Kidney (tissue), 14 donors: Measurements from ENCODE around the gene L1TD1. TPM values are rescaled to one million over a fixed set of nuclear protein-coding genes. Genes with fewer than 3 reads are reported as not detected.

Experiments
- DNase-seq, 5 donors: peaks; one replicate each; pipeline ENCODE4 v3.0.0-alpha.2; 2013 to 2020
- FAIRE-seq: peaks from 2 replicates; lab custom pipeline; 2012; peaks lifted over from hg19 to GRCh38; lab: Jason Lieb, UNC
- H3K27ac ChIP-seq, 2 donors: one replicate each; pipeline ENCODE4 v1.7.0; 2013; ENCODE audit warnings: low read depth in 2 of 2, low read length in 2 of 2, inconsistent platforms in 1 of 2
- H3K27me3 ChIP-seq: one replicate; pipeline ENCODE4 v1.7.1; 2013; ENCODE audit warnings: low read length, inconsistent platforms; ENCODE audit not compliant: control insufficient read depth, insufficient read depth
- H3K36me3 ChIP-seq, 3 donors: one replicate each; pipeline versions ENCODE4 v1.7.0 to v1.7.1; 2013; ENCODE audit warnings: low read length in 3 of 3, control low read depth in 1 of 3, inconsistent platforms in 1 of 3; ENCODE audit not compliant: insufficient read depth in 3 of 3, control insufficient read depth in 2 of 3
- H3K4me1 ChIP-seq, 3 donors: one replicate each; pipeline versions ENCODE4 v1.7.0 to v1.7.1; 2013; ENCODE audit warnings: low read length in 3 of 3, inconsistent platforms in 1 of 3, low read depth in 1 of 3; ENCODE audit not compliant: control insufficient read depth in 2 of 3, insufficient read depth in 2 of 3
- H3K4me3 ChIP-seq, 3 donors: one replicate each; pipeline versions ENCODE4 v1.7.0 to v1.8.1; 2013; ENCODE audit warnings: low read length in 3 of 3, control low read depth in 1 of 3, inconsistent platforms in 1 of 3
- H3K9ac ChIP-seq, 3 donors: one replicate each; pipeline versions ENCODE4 v1.7.0 to v1.7.1; 2013; ENCODE audit warnings: low read length in 3 of 3, control low read depth in 1 of 3, inconsistent platforms in 1 of 3
- H3K9me3 ChIP-seq, 3 donors: one replicate each; pipeline versions ENCODE4 v1.7.0 to v1.7.1; 2013; ENCODE audit warnings: low read length in 3 of 3, control low read depth in 1 of 3, inconsistent platforms in 1 of 3; ENCODE audit not compliant: control insufficient read depth in 2 of 3, insufficient read depth in 1 of 3
- CTCF ChIP-seq: IDR thresholded peaks from 3 replicates; pipeline ENCODE4 v1.5.1; 2012; ENCODE audit warnings: mild to moderate bottlenecking, moderate library complexity, borderline replicate concordance; ENCODE audit not compliant: insufficient read depth; ENCODE audit errors: extremely low read depth
- intact Hi-C: fragments of 100-400 bp; cut with DNase I; formaldehyde crosslinking; loops from one replicate; pipeline ENCODE4 v1.11.1; 2022
- polyA plus RNA-seq: library from polyadenylated mRNA; stranded (reverse); fragments of 350-450 nt; fragmentation: Illumina TruSeq; extraction: RNeasy Lipid Tissue Mini Kit (QIAGEN cat#74804); gene quantifications from one replicate; pipeline ENCODE4 v1.2.3, GENCODE V29; 2014; ENCODE audit warnings: low read depth, low replicate concordance; ENCODE audit not compliant: insufficient read depth
- total RNA-seq: library from RNA; stranded (reverse); fragmentation: NEBNext Ultra II Directional; extraction: Animal tissue kit (Norgen Biotek cat#: 25700); gene quantifications from one replicate; pipeline ENCODE4 v1.2.1, GENCODE V29; 2021
- donor health status: control.
- donor health status: control.
- donor health status: control.
- donor health status: control.
- donor health status: control.
- donor health status: DM: yes; HTN: yes; CAD: no.
- donor health status: Normal renal cell carcinoma (clear cell type).

Gene L1TD1
- total and polyA plus RNA-seq, 2 donors from 2014 or later: 0.16 TPM; not detected in 1

- Histone ChIP-seq H3K4me1 (no peaks in the 10 kb centered on the region), H3K9me3 (no peaks in the 10 kb centered on the region), H3K9ac (no peak overlapping the region), H3K27ac (no peak overlapping the region), H3K36me3 (no peaks in the 10 kb centered on the region), H3K4me3 (no peak overlapping the region), H3K27me3 (no peaks in the 10 kb centered on the region)
- no peak for FAIRE-seq
- intact Hi-C loops: no loop called here
- TF ChIP-seq CTCF: no peak
- DNase-seq: no peak
These were observed 27.7 kb downstream of the L1TD1 start for GRCh38 chr1:62222321-62222720.

GRCh38 chr1:62224182-62224581 is 29.5 kb downstream of the L1TD1 start:
- Histone ChIP-seq H3K4me1 (no peaks in the 10 kb centered on the region), H3K27me3 (no peaks in the 10 kb centered on the region), H3K9me3 (no peaks in the 10 kb centered on the region), H3K9ac (no peak overlapping the region), H3K4me3 (no peak overlapping the region), H3K36me3 (no peaks in the 10 kb centered on the region), H3K27ac (no peak overlapping the region)
- intact Hi-C loops: no loop called here
- FAIRE-seq: no peak
- no peak for TF ChIP-seq CTCF
- DNase-seq: no peak

- no peaks in the 10 kb centered on the region for H3K4me1 ChIP-seq
- FAIRE-seq (no peak), DNase-seq (no peak)
- no peaks in the 10 kb centered on the region for H3K27me3 ChIP-seq
- intact Hi-C loops: no loop called here
- no peak overlapping the region for H3K27ac ChIP-seq
- H3K9me3 ChIP-seq: no peaks in the 10 kb centered on the region
- H3K9ac ChIP-seq: no peak overlapping the region
- TF ChIP-seq CTCF: no peak
- no peaks in the 10 kb centered on the region for H3K36me3 ChIP-seq
- H3K4me3 ChIP-seq: no peak overlapping the region
These were observed 32.8 kb downstream of the L1TD1 start for GRCh38 chr1:62227496-62227895.
